Thyroid gland (tissue), 4 donors: ENCODE results near the gene ZNF283.

Experiments used
- CTCF ChIP-seq, 6 experiments: fragments of 200-600 bp in 3 of 6; fragments of 450-650 bp in 3 of 6; sonication (generic) in 3 of 6; IDR thresholded peaks; one replicate each; pipeline ENCODE4 v1.5.1; 2016 to 2019; ENCODE audit warnings: antibody characterized with exemption in 6 of 6, mild to moderate bottlenecking in 2 of 6, inconsistent platforms in 1 of 6, moderate library complexity in 1 of 6
- POLR2A ChIP-seq, 2 donors: fragments of 450-650 bp; IDR thresholded peaks; one replicate each; pipeline ENCODE4 v1.6.1; 2017; ENCODE audit warnings: antibody characterized with exemption in 2 of 2, mild to moderate bottlenecking in 2 of 2, moderate library complexity in 1 of 2

- TF ChIP-seq CTCF (IDR thresholded peaks at IDR 0.05) (no peak), POLR2A (IDR thresholded peaks at IDR 0.05) (no peak)
Observed at GRCh38 chr19:43799502-43800142, 27.5 kb upstream of the ZNF283 start.
